HG03139 (cell line): ENCODE results near the gene TRIM31.

Experiments
- ATAC-seq: cut with Tn5 transposase; IDR thresholded peaks from one replicate; pipeline ENCODE4 v1.9.1; 2021; ENCODE audit not compliant: unreplicated experiment

The TRIM31 gene, protein sequence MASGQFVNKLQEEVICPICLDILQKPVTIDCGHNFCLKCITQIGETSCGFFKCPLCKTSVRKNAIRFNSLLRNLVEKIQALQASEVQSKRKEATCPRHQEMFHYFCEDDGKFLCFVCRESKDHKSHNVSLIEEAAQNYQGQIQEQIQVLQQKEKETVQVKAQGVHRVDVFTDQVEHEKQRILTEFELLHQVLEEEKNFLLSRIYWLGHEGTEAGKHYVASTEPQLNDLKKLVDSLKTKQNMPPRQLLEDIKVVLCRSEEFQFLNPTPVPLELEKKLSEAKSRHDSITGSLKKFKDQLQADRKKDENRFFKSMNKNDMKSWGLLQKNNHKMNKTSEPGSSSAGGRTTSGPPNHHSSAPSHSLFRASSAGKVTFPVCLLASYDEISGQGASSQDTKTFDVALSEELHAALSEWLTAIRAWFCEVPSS

GRCh38 chr6:30113003-30113759 lies at the start of gene TRIM31:
TRIM31 (minus strand) TSS chr6:30113090; CDS start chr6:30112805, 285 bp downstream.
- ATAC-seq = no peak

- ATAC-seq = no peak
Measured at GRCh38 chr6:30162265-30163089, 49.6 kb upstream of the TRIM31 start.

- ATAC-seq = no peak
Measured at GRCh38 chr6:30160785-30161531, 48.1 kb upstream of the TRIM31 start, which contains the start of gene TRIM10. TRIM10 (minus strand) TSS chr6:30161211; CDS start chr6:30160858, 353 bp downstream.

DNA sequence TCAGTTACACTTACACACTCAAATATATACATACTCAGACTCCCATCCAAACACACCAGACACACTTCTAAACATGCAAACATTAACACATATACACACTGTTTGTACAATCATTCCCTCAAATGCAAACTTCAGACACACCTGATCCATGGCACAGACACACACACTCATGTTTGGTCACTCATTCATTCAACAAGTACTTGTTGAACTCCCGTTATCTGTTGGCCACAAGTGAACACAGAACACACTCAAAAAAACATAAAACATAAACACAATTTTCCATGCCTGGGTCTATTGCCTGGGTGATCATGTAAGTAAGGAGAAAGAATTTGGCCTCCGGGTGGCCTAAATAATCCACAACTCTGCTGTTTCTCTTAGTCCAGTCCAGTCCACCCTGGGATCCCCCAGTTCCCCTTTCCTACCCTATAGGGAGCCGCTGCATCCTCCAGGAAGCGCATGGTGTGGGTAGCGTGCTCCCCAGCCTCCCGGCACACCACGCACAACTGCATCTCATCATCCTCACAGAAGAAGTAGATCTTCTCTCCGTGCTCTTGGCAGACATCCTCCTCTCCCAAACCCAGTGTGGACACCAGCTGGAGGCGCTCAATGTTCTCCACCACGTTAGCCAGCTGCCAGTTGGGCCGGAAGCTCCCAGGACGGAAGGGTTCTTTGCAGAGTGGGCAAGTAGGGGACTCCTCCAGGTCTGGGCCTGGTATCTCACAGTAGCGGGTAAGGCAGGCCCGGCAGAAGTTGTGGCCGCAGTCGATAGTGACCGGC lies 47.3 kb upstream of the TRIM31 start:
- ATAC-seq = no peak

- no peak for ATAC-seq
Measured at GRCh38 chr6:30158475-30159040, 45.7 kb upstream of the TRIM31 start.

DNA sequence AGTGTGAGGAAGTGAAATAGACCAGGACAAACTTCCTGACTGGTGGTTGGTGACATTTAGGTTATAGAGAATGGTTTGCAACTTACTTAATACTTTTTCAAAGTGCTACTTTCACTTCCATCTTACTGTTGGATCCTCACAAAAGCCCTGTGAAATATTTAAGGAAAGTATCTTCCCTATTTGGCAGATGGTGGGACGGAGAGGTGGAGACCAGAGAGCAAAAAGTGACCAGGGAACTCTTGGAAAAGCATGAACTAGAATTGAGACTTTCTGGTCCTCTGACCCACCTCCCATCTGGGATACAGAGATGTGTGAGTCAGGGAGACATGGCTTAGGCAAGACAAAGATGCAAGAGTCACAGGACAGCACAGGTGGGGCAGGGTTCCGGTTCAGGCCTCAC lies 45.1 kb upstream of the TRIM31 start:
- ATAC-seq = no peak

DNA sequence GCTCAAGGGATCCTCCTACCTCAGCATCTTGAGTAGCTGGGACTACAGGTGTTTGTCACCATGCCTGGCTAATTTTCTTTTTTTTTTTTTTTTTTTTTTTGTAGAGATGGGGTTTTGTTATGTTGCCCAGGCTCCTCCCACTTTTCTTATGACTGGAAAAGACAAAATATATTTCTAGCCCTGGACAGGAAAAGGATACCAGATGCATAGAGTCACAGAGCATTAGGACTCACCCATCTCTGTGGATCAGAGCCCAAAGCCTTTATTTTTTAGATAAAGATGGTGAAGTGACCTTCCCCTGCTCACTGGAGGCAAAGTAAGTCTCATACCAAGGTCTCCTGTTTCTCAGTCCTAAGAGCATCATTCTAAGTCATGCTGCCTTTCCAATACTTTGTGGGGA lies 44.7 kb upstream of the TRIM31 start:
- ATAC-seq = no peak

GRCh38 chr6:30156774-30157173 lies 43.9 kb upstream of the TRIM31 start:
- ATAC-seq = no peak

DNA sequence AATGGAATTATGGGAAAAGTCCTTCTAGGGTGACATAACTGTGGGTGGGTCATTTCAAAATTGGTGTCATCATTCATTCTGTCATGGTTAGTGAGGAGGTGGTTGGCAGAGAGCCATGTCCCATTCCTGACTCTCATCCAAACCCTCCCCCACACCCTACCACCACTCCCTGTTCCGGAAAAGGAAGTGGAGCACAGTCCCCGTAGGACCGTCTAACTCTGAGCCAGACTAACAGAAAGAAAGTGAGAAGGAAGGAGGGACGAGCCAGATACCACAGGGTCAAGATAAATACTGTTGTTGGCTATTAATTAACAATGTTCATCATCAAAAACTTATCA lies 43.3 kb upstream of the TRIM31 start:
- no peak for ATAC-seq

GRCh38 chr6:30155520-30156261 lies 42.8 kb upstream of the TRIM31 start:
- ATAC-seq = no peak

- no peak for ATAC-seq
Measured at GRCh38 chr6:30154709-30155519, 42.0 kb upstream of the TRIM31 start.

DNA sequence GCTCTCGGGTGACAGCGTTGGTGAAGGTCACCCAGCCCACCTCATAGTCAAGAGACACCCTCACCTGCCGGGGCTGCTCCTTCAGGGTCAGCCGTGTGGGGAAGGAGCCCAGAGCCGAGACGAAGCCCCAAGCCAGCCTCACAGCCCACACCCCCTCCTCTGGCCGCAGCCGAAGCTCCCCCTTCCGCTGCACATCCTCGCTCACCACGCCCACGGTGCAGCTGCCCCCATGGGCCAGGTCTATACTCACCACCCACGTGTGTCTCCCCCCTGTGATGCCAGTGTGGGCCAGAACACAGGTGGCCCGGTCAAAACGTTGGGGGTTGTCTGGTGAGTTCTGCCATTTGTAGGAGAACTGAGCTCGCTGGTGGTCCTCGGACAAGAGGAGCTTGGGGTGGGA lies 41.2 kb upstream of the TRIM31 start:
- ATAC-seq = no peak

- ATAC-seq = no peak
Measured at GRCh38 chr6:30152910-30153610, 40.2 kb upstream of the TRIM31 start.

GRCh38 chr6:30152016-30152673 lies 39.3 kb upstream of the TRIM31 start:
- no peak for ATAC-seq

DNA sequence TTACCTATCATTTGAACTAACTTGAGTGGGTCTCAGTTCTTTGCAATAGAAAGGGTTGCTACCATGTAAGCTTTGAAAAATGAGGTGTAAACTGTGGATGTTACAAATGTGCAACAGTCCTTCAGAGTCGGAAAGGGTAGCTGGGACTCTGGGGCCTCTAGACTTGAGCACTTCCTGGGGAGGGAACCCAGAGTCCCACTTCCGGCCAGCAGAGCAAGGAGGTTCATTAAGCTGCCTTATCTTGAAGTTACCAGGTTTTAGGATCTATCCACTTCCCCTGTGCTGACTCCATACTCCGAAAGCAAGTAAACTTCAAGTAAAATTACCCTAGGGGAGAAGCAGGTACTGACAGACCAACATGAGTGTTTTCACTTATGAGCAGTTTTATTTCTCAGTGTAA lies 38.7 kb upstream of the TRIM31 start:
- ATAC-seq = no peak

DNA sequence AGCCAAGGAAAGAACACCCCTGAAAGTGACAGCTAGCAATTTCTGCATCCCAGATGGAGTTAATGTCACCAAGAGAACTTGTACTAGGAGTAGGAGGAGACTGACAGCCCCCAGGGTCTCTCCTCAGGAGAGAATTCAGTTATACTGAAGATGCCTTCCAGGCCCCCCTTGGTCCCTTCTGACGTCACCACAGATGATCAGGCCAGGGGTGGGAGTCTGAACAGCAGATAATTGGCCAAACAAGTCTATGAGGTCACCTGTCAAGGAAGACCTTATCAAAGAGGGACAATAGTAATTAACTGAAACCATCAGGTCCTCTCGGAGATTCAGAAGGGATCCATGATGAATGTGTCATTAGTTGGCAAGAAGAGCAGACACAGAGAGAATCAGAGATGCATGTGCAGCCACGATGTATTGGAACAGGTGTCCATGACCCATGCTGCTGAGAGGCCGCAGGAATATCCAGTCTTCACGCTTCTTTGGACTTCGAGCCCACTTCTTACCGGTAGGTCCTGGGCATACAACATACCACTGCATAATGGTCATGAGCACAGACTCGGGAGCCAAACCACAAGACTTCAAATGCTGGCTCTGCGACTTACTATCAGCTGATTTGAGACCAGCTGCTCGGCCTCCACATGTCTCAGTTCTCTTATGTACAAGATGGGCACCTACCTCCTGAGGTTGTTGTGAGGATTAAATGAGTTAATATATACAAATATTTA lies 37.9 kb upstream of the TRIM31 start:
- no peak for ATAC-seq
